ENCODE data around the gene LEPROT.
"Not testable (repeated sequence)": the region's sequence is repeated elsewhere in the genome, so short reads cannot be mapped to it uniquely, and the experiment has no call there.

The LEPROT gene
- 19.5 to 43.1 (median 31.2) reads per million in 4 experiments for total RNA-seq

GRCh38 chr1:65420590-65421350, at the start of gene LEPROT, which contains the start of gene LEPR:
TSS of gene LEPROT (plus strand) at chr1:65420668. CDS start at chr1:65420725, 57 bp downstream.
TSS of gene LEPR (plus strand) at chr1:65420668. CDS start at chr1:65565566, 144,898 bp downstream.
- no peak for DNase-seq

- no peak for DNase-seq
These were observed 48.9 kb upstream of the LEPROT start for GRCh38 chr1:65371544-65371943.

DNA sequence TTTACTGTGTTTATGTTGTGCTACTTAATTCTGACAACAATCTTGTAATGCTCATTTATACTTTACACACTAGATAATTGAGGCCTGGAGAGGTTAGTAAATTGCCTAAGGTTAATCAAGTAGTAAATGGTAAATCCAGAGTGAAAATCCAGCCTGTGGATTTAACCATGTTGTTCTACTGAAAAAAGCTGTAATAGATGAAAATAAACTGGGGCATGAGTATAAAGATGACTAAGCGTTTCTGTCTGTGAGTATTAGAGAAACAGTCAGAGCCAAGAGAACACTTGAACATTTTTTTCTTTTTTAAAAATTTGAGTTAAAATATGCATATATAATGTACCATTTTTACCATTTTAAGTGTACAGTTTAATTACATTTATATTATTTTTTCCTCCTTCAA, 47.9 kb upstream of the LEPROT start:
- no peak for DNase-seq

DNA sequence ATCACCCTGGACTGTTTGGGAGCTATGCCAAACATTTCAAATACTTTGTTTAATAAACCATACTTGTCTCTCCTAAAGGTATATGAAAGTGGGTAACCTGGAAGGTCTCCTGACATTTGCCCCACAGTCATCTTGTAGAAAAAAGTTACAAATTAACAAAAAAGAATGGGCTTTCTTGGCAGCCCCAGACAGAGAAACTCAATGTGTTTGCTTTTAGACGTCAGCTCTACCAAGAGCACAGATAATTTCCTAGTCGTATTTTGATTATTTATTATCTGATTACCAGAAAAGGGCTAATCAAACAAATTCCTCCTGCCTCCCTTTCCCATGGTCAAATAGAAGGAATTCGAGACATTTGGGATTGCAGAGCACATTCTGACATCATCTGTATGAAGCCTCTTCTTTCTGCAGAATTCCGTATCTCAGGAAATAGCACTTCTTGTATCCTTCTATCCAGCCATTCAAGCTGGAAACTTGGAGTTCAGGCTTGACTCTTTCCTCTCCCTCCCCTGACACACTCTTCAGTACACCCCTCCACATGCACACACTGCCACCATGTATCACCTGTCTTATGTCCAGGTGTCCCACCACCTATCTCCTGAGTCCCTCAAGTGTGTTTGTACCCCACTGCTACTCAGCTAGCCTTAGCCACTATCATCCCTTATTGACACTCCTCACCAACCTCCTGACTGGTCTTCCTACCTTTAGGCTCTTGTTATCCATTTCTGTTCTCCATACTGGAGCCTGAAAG, 42.8 kb upstream of the LEPROT start:
- no peak for DNase-seq

DNA sequence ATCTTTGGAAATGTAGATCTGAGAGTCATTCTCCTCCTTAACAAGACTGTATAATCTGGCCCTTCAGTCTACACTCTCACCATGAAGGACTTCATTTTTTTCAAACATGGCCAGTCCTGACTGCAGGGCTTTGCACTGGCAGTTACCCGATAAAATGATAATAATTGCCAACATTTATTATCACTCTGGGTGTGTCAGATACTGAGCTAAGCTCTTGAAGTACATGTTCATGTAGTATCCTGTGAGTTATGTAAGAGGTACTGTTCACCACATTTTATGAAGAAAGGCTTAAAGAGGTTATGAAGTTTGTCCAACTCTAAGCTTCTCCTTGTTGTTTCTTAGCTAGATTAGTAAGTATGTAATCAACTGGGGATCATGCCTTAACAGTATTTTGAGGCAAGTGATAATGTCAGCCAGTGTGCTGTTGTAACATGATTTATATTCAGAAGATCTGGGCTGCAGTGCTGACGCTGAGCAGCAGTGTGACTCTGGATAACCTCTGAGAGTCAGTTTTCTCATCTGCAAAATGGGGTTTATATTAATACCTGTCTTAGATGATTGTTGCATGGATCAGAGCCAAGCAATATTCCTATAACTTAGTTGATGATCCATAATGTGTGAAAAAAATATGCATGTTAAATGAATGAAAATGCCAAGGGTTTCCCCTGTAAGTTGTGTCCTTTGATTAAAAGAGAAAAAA, 42.1 kb upstream of the LEPROT start:
- DNase-seq: no peak

DNA sequence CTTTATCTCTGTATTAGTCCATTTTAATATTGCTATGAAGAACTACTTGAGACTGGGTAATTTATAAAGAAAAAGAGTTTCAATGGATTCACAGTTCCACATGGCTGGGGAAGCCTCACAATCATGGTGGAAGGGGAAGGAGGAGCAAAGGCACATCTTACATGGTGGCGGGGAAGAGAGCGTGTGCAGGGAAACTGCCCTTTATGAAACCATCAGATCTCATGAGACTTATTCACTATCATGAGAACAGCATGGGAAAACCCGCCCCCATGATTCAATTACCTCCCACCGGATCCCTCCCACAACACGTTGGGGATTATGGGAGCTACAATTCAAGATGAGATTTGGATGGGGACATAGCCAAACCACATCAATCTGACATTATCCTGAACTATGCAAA, 36.0 kb upstream of the LEPROT start:
- not testable (repeated sequence) for DNase-seq

DNA sequence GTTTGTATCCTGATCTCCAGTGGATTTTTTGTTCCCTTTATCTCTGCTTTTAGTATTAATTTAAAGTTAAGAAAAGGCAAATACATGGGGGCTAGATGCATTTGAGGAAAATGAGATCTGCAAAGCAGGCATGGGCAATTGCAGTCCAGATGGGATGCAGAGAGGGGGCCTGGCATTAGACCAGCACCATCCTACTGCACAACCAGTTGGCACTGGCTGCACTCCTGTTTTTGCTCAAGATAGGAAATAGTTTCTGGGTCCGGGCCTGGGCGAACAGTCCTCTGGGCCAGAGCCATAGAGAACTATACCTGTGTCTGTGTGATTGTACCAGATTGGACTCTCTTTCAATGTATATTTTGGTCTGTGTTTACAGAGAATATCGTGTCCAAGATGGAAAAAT, 34.0 kb upstream of the LEPROT start:
- no peak for DNase-seq

DNA sequence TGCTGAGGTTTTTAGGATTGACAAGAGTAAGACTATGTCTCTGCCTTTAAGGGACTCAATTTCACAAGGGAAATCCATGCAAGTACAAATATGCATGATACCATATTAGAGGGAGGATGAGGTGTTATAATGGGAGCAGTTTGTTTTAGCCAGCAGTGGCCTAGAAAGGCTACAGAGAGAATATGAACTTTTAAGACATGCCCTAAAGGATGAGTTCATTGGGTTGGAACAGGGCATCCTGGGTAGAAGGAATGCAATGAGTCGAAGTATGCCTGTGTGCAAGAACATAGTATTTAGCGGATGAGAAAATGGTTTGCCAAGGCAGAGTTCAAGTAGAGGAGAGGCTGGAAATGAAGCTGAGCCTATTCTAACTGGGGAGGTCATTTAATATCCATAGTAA, 32.6 kb upstream of the LEPROT start:
- DNase-seq: no peak

DNA sequence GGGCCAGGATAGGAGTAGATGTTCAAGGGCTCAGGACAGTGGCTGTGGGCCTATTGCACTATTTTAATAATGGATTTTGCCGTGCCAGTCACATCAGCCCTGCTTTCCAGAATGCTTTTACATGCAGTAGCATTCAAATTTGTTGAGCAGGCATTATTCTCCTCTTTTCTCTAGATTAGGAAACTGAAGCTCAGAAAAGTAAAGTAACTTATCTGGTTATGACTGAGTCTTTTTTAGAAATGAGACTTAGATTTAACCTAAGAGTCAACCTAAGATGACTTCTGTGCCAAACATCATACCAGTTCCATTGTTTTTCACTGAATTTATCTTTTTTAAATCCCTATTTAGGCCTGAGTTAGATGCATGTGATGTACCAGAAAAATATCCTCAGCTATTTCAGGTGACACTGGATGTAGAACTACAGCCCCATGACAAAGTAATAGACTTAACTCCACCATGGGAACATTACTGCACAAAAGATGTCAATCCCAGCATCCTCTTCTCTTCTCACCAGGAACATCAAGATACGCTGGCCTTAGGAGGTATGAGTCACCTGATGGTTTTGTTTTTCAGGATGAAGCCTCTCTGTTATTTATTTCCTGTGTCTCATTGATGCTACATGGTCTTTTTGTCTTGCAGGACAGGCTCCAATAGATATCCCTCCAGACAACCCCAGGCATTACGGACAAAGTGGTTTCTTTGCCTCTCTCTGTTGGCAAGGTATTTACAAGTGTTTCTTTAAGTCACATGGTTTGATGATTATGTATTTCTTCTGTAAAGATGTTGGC, 31.4 kb upstream of the LEPROT start:
- DNase-seq: no peak

DNA sequence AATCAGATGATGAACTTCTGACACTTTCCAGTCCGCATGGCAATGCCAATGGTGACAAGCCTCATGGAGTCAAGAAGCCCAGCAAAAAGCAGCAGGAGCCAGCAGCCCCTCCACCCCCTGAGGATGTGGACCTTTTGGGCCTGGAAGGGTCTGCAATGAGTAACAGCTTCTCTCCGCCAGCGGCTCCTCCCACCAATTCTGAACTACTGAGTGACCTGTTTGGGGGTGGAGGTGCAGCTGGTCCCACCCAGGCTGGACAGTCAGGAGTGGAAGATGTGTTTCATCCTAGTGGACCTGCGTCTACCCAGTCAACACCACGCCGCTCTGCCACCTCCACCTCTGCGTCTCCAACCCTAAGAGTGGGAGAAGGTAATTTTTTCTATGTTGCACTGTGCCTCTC, 28.0 kb upstream of the LEPROT start:
- DNase-seq: no peak

DNA sequence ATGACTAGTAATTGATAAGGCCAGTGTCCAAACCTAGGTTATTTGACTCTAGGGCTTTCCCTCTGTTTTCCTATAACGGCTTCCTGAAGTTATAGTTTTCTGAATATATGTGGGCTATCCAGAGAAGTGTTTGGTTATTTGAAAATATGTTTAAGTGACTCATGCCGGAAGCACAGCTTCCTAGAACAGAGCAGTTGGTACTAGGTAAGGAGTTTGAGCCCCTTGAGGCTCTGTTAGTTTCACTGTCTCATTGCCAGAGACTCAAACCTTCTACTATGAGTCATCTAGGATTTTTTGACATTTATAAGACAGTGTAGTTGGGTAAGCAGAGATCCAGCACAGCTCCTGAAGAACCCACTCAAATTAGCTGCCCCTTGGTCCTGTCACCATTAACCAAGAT, 27.1 kb upstream of the LEPROT start:
- no peak for DNase-seq

DNA sequence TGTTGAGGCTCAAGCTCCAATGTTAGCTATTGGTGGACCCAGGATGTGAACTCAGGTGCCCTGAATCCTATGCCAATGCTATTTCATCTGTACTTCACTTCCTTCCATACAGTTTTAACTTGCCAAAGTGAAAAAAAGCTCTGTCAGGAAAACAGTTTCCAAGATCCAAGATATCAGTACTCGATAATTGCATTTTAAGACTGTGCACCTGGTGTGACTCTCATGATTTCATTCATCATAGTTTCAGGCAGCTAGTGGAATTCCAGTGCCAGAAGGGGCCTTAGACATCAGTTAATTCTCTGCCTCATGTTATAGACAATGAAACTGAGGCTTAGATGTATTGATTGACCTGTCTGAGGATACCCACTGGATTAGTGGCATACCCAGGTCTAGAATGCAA, 26.5 kb upstream of the LEPROT start:
- DNase-seq: no peak

- no peak for DNase-seq
These were observed 24.4 kb upstream of the LEPROT start for GRCh38 chr1:65395887-65396612.

DNA sequence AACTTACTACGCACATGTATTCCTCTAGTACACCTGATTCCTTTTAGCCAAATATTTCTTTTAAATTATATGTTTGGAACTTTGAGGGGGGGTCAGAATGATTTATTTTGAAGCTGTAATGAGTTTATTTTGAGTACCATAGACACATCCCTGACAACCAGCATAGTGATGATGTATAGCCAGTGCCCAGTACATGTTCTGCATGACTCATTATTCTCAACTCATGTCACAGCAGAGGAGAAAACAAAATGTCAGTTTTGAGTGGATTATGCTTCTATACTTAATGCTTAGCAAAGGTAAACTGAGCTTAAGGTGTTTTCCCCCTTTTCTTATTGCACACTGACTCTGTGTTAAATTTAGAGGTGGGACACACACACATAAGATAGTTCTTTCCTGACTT, 22.4 kb upstream of the LEPROT start:
- no peak for DNase-seq

- no peak for DNase-seq
These were observed 21.5 kb upstream of the LEPROT start for GRCh38 chr1:65399003-65399402.

- no peak for DNase-seq
These were observed 18.9 kb upstream of the LEPROT start for GRCh38 chr1:65401612-65402011.

- no peak for DNase-seq
These were observed 15.5 kb upstream of the LEPROT start for GRCh38 chr1:65404941-65405340.

DNA sequence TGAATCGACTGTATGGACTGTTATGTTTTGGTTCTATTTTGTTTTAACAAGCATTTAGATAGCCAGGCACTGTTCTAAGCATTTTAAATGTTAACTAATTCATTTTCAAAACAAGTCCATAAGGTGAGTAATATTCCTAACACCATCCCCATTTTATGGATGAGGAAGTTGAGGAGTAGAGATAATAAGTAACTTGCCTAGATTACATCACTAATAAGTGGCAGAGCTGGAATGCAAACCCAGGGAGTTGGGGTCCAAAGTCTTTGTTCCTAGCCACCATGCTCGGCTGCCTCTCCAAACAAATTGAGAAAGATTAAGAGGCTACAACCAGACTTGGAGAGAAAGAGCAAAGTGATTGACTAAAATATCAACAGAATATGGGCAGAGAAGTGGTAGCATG, 12.6 kb upstream of the LEPROT start:
- DNase-seq: no peak

- DNase-seq: no peak
These were observed 11.2 kb upstream of the LEPROT start for GRCh38 chr1:65409314-65409713.

DNA sequence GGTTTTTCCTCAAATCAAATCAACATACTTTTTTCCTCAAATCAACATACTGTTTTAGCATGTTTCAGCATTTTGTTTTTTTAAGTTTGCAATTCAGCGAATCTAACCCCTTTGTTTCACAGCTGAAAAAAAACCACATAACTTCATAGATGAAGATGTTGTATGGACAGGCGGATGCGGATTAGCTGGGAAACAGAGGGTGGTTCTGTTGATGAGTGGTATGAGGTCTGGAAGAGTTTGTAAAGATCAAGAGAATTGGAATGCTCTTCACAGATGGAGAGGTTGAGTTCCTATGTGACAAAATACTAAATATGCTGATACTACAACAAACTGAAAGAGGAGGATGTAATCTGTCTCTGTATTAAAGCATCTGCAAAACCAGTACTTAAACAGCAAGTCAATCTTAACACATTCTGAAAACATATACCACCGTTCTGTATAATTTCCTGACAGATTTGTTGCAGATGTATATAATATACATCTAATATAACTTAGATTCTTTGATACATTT, 10.6 kb upstream of the LEPROT start:
- DNase-seq: no peak

- no peak for DNase-seq
These were observed 8.0 kb upstream of the LEPROT start for GRCh38 chr1:65412256-65412983.

Measured in effector CD8-positive, alpha-beta T cell (primary cell).